ENCODE measurements around the gene UGT1A9. TPM values are rescaled to one million over a fixed set of nuclear protein-coding genes. Genes with fewer than 3 reads are reported as not detected.
A peak's percentile ranks its signal among the peaks of the same experiment; 100 is the strongest.
"Not testable (repeated sequence)": the region's sequence is repeated elsewhere in the genome, so short reads cannot be mapped to it uniquely, and the experiment has no call there.

The UGT1A9 gene
- total and polyA plus RNA-seq, 2 donors (not counting 1 experiment from before 2014, with no cell fraction given): not detected

GRCh38 chr2:233746475-233747282 is 75.0 kb downstream of the UGT1A9 start:
- Histone ChIP-seq H3K27me3 (ENCODE audit: control insufficient read depth, insufficient read depth, low read length) (no peaks in the 10 kb centered on the region), H3K27ac (ENCODE audit: insufficient read depth, low read length) (no peak overlapping the region), H4K20me1 (ENCODE audit: control insufficient read depth, extremely low read depth, insufficient read depth, low read length) (no peaks in the 10 kb centered on the region), H3K4me3 (replicated peaks in 1 of 4; ENCODE audit: control extremely low read depth in 1 of 4, insufficient read depth in 1 of 4, low read depth in 3 of 4, low read length in 4 of 4) (no peak overlapping the region), H3K79me2 (ENCODE audit: control insufficient read depth, insufficient read depth, low read length) (no peaks in the 10 kb centered on the region), H3K36me3 (ENCODE audit: control insufficient read depth, insufficient read depth, low read length) (no peaks in the 10 kb centered on the region), H3K4me1 (ENCODE audit: control insufficient read depth, extremely low read depth, insufficient read depth, low read length) (no peaks in the 10 kb centered on the region), H3K9ac (ENCODE audit: insufficient read depth, low read length) (no peak overlapping the region), H3K4me2 (ENCODE audit: extremely low read depth, insufficient read depth, low read length) (no peak overlapping the region), H2AFZ (ENCODE audit: low read length) (no peak overlapping the region), H3K9me3 (ENCODE audit: control insufficient read depth, insufficient read depth, low read depth, low read length) (no peaks in the 10 kb centered on the region)
- DNase-seq (ENCODE audit: low read depth in 2 of 2): peak in 1 of 2 donors; percentile 78
- no peak for TF ChIP-seq EZH2 (IDR thresholded peaks at IDR 0.05; ENCODE audit: low read length, missing control alignments)
- no peak for TF ChIP-seq CTCF (conservative IDR thresholded peaks at IDR 0.05 in 1 of 2, IDR thresholded peaks at IDR 0.05 in 1 of 2; ENCODE audit: low read depth in 1 of 2, low read length in 2 of 2)

- Histone ChIP-seq H3K4me3 (replicated peaks in 1 of 4; ENCODE audit: control extremely low read depth in 1 of 4, insufficient read depth in 1 of 4, low read depth in 3 of 4, low read length in 4 of 4) (no peak overlapping the region), H3K79me2 (ENCODE audit: control insufficient read depth, insufficient read depth, low read length) (no peaks in the 10 kb centered on the region), H3K4me2 (ENCODE audit: extremely low read depth, insufficient read depth, low read length) (no peak overlapping the region), H3K27ac (ENCODE audit: insufficient read depth, low read length) (no peak overlapping the region), H3K36me3 (ENCODE audit: control insufficient read depth, insufficient read depth, low read length) (no peaks in the 10 kb centered on the region), H2AFZ (ENCODE audit: low read length) (no peak overlapping the region), H3K9ac (ENCODE audit: insufficient read depth, low read length) (no peak overlapping the region), H4K20me1 (ENCODE audit: control insufficient read depth, extremely low read depth, insufficient read depth, low read length) (no peaks in the 10 kb centered on the region), H3K9me3 (ENCODE audit: control insufficient read depth, insufficient read depth, low read depth, low read length) (no peaks in the 10 kb centered on the region), H3K4me1 (ENCODE audit: control insufficient read depth, extremely low read depth, insufficient read depth, low read length) (no peaks in the 10 kb centered on the region), H3K27me3 (ENCODE audit: control insufficient read depth, insufficient read depth, low read length) (no peaks in the 10 kb centered on the region)
- TF ChIP-seq EZH2 (IDR thresholded peaks at IDR 0.05; ENCODE audit: low read length, missing control alignments) (no peak), CTCF (conservative IDR thresholded peaks at IDR 0.05 in 1 of 2, IDR thresholded peaks at IDR 0.05 in 1 of 2; ENCODE audit: low read depth in 1 of 2, low read length in 2 of 2) (no peak)
- DNase-seq (ENCODE audit: low read depth in 2 of 2): no peak
These were observed 75.5 kb downstream of the UGT1A9 start for GRCh38 chr2:233747283-233747544.

- not testable (repeated sequence) for H3K36me3 ChIP-seq (ENCODE audit: control insufficient read depth, insufficient read depth, low read length); H3K79me2 ChIP-seq (ENCODE audit: control insufficient read depth, insufficient read depth, low read length); H3K4me2 ChIP-seq (ENCODE audit: extremely low read depth, insufficient read depth, low read length); H3K27ac ChIP-seq (ENCODE audit: insufficient read depth, low read length); H3K27me3 ChIP-seq (ENCODE audit: control insufficient read depth, insufficient read depth, low read length); H4K20me1 ChIP-seq (ENCODE audit: control insufficient read depth, extremely low read depth, insufficient read depth, low read length); H3K9ac ChIP-seq (ENCODE audit: insufficient read depth, low read length); H3K4me1 ChIP-seq (ENCODE audit: control insufficient read depth, extremely low read depth, insufficient read depth, low read length); H3K9me3 ChIP-seq (ENCODE audit: control insufficient read depth, insufficient read depth, low read depth, low read length); H2AFZ ChIP-seq (ENCODE audit: low read length); H3K4me3 ChIP-seq (replicated peaks in 1 of 4; ENCODE audit: control extremely low read depth in 1 of 4, insufficient read depth in 1 of 4, low read depth in 3 of 4, low read length in 4 of 4); DNase-seq (ENCODE audit: low read depth in 2 of 2)
These were observed 79.0 kb downstream of the UGT1A9 start for GRCh38 chr2:233750689-233751088.

- not testable (repeated sequence) for DNase-seq (ENCODE audit: low read depth in 2 of 2); H3K79me2 ChIP-seq (ENCODE audit: control insufficient read depth, insufficient read depth, low read length); H2AFZ ChIP-seq (ENCODE audit: low read length); H4K20me1 ChIP-seq (ENCODE audit: control insufficient read depth, extremely low read depth, insufficient read depth, low read length); H3K4me3 ChIP-seq (replicated peaks in 1 of 4; ENCODE audit: control extremely low read depth in 1 of 4, insufficient read depth in 1 of 4, low read depth in 3 of 4, low read length in 4 of 4); H3K27me3 ChIP-seq (ENCODE audit: control insufficient read depth, insufficient read depth, low read length); H3K4me2 ChIP-seq (ENCODE audit: extremely low read depth, insufficient read depth, low read length); H3K9me3 ChIP-seq (ENCODE audit: control insufficient read depth, insufficient read depth, low read depth, low read length); H3K4me1 ChIP-seq (ENCODE audit: control insufficient read depth, extremely low read depth, insufficient read depth, low read length); H3K27ac ChIP-seq (ENCODE audit: insufficient read depth, low read length); H3K36me3 ChIP-seq (ENCODE audit: control insufficient read depth, insufficient read depth, low read length); H3K9ac ChIP-seq (ENCODE audit: insufficient read depth, low read length)
These were observed 79.7 kb downstream of the UGT1A9 start for GRCh38 chr2:233751212-233752009.

Data from fibroblast of lung (primary cell).